Retinal pigment epithelial cell (primary cell): ENCODE measurements around the gene MTA3.
"Not testable (repeated sequence)": the region's sequence is repeated elsewhere in the genome, so short reads cannot be mapped to it uniquely, and the experiment has no call there.

ENCODE experiments used
- DNase-seq: peaks from one replicate; pipeline ENCODE4 v3.0.0-alpha.2; 2010; ENCODE audit warnings: low read depth
- H3K4me3 ChIP-seq: 2 replicates; pipeline ENCODE4 v1.5.1; 2011; ENCODE audit warnings: mild to moderate bottlenecking, low read length, control low read depth, moderate library complexity
- TF ChIP-seq, protein P1 (sequence below): conservative IDR thresholded peaks from 2 replicates; pipeline ENCODE4 v1.5.1; 2011; ENCODE audit warnings: low read depth, low read length, control low read depth, inconsistent platforms

The MTA3 gene

DNA sequence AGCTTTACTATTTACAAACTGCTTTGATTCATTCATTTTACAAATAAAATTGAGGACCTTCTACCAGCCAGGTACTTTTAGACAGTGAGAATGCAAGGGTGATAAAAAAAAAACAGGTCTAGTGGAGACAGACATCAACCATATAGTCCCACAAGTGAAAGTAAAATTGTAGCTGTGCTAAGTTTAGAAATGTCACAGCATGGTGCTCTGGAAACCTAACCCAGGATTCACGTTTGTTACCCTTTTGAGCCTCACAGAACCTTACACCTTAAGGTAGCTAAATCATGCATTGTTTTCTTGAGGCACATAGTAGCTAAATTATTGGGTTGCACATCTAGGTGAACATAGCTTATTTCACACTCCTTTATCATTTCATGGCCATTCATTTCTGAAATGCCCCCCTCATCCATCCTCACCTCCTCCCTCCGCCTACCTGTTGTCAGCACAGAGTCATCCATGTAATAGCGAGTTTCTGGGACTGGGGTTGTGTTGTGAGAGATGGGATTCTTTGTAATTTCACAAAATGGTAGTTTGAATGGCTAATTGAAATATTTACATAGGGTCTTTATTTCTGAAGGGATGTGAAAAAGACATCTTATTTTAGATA lies 7.1 kb downstream of the MTA3 start:
- TF ChIP-seq, protein P1, sequence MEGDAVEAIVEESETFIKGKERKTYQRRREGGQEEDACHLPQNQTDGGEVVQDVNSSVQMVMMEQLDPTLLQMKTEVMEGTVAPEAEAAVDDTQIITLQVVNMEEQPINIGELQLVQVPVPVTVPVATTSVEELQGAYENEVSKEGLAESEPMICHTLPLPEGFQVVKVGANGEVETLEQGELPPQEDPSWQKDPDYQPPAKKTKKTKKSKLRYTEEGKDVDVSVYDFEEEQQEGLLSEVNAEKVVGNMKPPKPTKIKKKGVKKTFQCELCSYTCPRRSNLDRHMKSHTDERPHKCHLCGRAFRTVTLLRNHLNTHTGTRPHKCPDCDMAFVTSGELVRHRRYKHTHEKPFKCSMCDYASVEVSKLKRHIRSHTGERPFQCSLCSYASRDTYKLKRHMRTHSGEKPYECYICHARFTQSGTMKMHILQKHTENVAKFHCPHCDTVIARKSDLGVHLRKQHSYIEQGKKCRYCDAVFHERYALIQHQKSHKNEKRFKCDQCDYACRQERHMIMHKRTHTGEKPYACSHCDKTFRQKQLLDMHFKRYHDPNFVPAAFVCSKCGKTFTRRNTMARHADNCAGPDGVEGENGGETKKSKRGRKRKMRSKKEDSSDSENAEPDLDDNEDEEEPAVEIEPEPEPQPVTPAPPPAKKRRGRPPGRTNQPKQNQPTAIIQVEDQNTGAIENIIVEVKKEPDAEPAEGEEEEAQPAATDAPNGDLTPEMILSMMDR, result no peak
- no peak for DNase-seq
- H3K4me3 ChIP-seq, result no peak overlapping the region

DNA sequence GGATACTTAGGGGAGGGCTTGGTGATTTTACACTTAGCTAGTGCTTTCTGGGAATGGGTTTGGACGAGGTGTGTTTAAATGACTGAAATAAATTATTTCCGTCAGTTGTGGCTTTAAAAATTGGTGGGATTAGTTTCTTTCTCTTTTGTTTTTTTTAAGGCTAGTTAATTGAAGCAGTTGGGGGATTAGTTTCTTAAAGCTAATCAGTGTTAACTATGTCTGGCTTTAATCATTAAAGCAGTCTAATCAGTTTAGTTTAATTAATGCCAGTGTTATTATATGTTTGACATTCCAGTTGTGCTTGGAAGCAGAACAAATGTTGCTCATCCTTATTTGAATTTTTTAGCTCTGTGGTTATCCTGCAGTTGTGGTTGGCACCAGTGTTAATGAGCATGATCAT lies 10.2 kb downstream of the MTA3 start:
- TF ChIP-seq, protein P1, result no peak
- no peak for DNase-seq
- H3K4me3 ChIP-seq, result no peak overlapping the region

DNA sequence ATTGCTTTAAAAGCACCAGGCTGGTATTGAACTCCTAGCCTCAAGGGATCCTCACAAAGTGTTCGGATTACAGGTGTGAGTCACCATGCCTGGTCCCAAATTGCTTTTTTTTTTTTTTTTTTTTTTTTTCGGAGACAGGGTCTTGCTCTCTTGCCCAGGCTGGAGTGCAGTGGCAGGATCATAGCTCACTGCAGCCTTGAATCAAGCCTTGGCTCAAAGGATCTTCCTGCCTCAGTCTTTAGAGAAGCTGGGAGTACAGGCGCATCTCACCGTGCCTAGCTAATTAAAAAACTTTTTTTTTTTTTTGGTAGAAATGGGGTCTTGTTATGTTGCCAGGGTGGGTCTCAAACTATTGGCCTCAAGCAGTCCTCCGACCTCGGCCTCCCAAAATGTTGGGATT lies 12.8 kb downstream of the MTA3 start:
- TF ChIP-seq, protein P1, result no peak
- DNase-seq, result no peak
- H3K4me3 ChIP-seq, result no peak overlapping the region

DNA sequence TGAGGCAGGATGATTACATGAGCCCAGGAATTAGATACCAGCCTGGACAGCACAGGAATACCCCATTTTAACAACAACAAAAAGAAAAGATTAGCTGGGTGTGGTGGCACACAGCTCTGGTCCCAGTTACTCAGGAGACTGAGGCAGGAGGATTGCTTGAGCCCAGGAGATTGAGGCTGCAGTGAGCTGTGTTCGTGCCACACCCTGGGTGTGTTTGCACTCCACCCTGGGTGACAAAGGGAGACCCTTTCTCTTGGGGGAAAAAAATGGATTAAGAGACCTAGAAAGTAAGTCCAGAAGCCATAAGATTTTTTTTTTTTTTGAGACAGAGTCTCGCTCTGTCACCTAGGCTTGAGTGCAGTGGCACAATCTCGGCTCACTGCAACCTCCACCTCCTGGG lies 16.2 kb downstream of the MTA3 start:
- H3K4me3 ChIP-seq, DNase-seq: not testable (repeated sequence)

DNA sequence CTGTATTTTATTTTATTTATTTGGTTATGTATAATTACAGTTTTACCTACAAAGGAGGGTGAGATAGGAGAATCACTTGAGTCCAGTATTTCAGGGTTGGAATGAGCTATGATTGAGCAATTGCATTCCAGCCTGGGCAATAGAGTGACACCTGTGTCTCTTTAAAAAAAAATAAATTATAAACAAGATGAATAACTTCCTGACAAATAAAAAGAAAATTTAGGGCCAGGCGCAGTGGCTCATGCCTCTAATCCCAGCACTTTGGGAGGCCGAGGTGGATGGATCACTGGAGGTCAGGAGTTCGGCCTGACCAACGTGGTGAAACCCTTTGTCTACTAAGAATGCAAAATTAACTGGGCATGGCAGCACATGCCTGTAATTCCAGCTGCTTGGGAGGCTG lies 17.3 kb downstream of the MTA3 start:
- TF ChIP-seq, protein P1, result no peak
- no peak overlapping the region for H3K4me3 ChIP-seq
- DNase-seq, result no peak

DNA sequence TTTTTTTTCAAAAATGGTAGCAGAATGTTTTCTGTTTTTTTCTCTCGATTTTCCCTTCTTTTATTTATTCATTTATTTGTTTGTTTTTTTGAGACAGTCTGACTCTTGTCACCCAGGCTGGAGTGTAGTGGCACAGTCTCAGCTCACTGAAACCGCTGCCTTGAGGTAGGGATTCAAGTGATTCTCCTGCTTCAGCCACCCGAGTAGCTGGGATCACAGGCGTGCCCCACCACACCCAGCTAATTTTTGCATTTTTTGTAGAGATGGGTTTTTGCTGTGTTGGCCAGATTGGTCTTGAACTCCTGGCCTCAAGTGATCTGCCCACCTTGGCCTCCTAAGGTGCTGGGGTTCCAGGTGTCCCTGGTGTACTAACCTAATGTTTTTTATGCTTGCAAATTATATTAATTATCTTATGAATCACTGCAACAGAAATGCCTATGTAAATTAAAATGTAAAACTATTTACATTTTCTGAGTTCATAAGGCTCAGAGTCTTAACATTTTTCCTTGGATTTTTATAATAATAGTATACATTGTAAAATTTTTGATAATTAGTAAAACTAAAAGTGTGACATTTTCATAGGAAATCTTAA lies 19.2 kb downstream of the MTA3 start:
- TF ChIP-seq, protein P1, result no peak
- H3K4me3 ChIP-seq, result no peak overlapping the region
- no peak for DNase-seq

DNA sequence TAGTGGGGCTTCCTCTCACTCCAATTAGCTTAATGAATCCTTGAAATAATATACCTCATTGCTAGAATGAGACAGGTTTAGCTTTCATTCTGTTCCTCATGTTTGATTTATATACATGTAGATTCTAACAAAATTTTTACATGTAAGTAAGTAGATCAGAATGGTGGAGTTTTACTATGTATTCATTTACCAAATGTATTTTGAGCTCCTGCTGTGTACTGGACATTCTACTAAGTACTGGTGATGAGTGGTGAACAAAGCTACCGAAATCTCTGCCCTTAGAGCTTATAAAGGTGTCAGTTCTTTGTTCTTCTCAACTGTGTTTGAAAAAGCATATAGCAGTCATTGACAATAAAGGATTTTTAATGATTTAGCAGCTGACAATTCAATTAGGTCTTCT lies 19.7 kb downstream of the MTA3 start:
- H3K4me3 ChIP-seq, result no peak overlapping the region
- TF ChIP-seq, protein P1, result no peak
- no peak for DNase-seq
